Urinary bladder (tissue), 4 donors: Measurements from ENCODE around the gene METTL17. TPM values are rescaled to one million over a fixed set of nuclear protein-coding genes. Genes with fewer than 3 reads are reported as not detected.
"Not testable (repeated sequence)": the region's sequence is repeated elsewhere in the genome, so short reads cannot be mapped to it uniquely, and the experiment has no call there.

Experiments
- DNase-seq: peaks from one replicate; pipeline ENCODE4 v3.0.0-alpha.2; 2015; ENCODE audit errors: extremely low spot score
- H3K27ac ChIP-seq: one replicate; pipeline ENCODE4 v1.5.1; 2013; ENCODE audit warnings: low read depth, mild to moderate bottlenecking, moderate library complexity
- H3K36me3 ChIP-seq: one replicate; pipeline ENCODE4 v1.6.1; 2013; ENCODE audit warnings: mild to moderate bottlenecking, moderate library complexity; ENCODE audit not compliant: insufficient read depth
- H3K4me1 ChIP-seq: one replicate; pipeline ENCODE4 v1.6.1; 2013; ENCODE audit warnings: mild to moderate bottlenecking, moderate library complexity; ENCODE audit not compliant: insufficient read depth
- H3K4me3 ChIP-seq: one replicate; pipeline ENCODE4 v1.5.1; 2013; ENCODE audit warnings: low read depth, low read length
- WGBS: extraction: QIAGEN DNeasy Blood & Tissue Kit; methylation state at CpG from one replicate; pipeline ENCODE4 v1.1.7; 2013; 5-methylcytosine and 5-hydroxymethylcytosine counted together
- polyA plus RNA-seq: library from polyadenylated mRNA; stranded (reverse); fragments of 200-250 nt; gene quantifications from one replicate; pipeline ENCODE4 v1.2.3, GENCODE V29; 2013
- total RNA-seq: library from RNA; depleted of rRNA; stranded (reverse); fragments of >200 nt; gene quantifications from one replicate; pipeline ENCODE4 v1.2.3, GENCODE V29; 2014
- donor health status: healthy with polysubstance abuse.
- donor health status: healthy.

Gene METTL17, protein sequence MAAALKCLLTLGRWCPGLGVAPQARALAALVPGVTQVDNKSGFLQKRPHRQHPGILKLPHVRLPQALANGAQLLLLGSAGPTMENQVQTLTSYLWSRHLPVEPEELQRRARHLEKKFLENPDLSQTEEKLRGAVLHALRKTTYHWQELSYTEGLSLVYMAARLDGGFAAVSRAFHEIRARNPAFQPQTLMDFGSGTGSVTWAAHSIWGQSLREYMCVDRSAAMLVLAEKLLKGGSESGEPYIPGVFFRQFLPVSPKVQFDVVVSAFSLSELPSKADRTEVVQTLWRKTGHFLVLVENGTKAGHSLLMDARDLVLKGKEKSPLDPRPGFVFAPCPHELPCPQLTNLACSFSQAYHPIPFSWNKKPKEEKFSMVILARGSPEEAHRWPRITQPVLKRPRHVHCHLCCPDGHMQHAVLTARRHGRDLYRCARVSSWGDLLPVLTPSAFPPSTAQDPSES
- total RNA-seq (38.3 TPM), polyA plus RNA-seq (52.1 TPM)

DNA sequence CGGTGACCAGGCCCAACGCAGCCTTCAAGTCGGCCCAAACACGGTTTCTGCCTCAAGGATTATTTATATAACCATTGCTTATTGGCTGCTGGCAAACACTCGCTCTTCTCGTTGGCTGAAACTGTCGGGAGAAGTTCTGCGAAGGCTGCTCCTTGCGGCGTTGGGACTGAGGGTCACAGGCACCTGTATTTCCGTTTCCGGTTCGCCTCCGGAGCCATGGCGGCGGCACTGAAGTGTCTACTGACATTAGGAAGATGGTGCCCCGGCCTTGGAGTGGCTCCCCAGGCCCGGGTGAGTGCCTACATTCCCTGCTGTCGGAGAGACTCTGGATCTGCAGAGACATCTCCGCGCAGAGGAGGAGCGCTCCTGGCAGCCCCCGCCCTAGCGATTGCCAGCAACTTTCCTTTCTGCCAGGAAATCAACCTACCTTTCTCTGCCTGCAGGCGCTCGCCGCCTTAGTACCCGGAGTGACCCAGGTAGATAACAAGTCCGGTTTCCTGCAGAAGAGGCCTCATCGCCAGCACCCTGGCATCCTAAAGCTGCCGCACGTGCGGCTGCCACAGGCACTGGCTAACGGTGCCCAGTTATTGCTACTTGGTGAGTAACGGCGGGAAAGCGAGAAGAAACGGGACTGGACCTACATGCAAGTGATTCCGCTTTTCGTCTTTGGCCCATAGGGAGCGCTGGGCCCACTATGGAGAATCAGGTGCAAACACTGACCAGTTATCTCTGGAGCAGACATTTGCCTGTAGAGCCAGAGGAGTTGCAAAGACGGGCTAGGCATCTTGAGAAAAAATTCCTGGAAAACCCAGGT is at the start of gene METTL17:
Gene METTL17, plus strand, starts transcription at position 194 of the 814 bp plus-strand sequence. Its CDS starts 23 bp downstream, at position 217.
- H3K4me3 ChIP-seq = peak within 1 kb of the TSS; percentile 79
- no peaks in the 10 kb centered on the region for H3K4me1 ChIP-seq
- WGBS = under 1% methylated on average over 42 of the region's 42 CpGs
- peak; percentile 96 for DNase-seq
- H3K36me3 ChIP-seq = no peaks in the 10 kb centered on the region
- no peak within 1 kb of the TSS for H3K27ac ChIP-seq

DNA sequence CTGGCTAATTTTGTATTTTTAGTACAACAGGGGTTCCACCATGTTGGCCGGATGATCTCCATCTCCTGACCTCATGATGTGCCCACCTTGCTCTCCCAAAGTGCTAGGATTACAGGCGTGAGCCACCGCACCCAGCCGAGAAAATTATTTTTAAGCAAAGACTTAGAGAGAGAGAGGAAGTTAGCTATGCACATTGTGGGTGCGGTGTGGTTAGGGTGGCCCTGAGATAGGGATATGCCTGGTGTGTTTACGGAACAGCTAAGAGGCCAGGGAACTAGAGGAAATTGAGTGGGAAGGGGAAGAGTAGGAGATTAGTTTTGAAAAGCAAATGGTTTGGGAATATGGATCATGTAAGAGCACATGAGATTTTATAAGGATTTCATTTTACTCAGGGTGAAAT is 44.6 kb upstream of the METTL17 start:
- not testable (repeated sequence) for H3K36me3 ChIP-seq, H3K4me3 ChIP-seq, DNase-seq, H3K4me1 ChIP-seq, H3K27ac ChIP-seq
- WGBS = 83% methylated on average over 6 of the region's 6 CpGs

DNA sequence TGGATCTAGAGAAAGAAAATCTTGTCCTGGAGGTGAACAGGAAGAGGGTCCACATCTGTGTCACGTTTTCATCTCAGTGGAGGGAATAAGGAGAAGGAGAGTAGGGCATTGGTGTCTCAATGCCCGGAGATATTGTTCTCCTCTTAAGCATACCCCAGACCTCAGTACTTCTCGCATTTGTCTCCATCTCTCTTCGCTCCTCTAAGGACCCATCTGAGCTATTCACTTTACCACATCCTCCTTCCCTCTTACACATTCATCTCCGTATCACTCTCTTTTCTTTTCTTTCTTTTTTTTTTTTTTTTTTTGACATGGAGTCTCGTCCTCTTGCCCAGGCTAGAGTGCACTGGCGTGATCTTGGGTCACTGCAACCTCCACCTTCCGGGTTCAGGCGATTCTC is 43.1 kb upstream of the METTL17 start:
- H3K4me3 ChIP-seq, H3K36me3 ChIP-seq, DNase-seq, H3K4me1 ChIP-seq, H3K27ac ChIP-seq: not testable (repeated sequence)
- WGBS = 86% methylated on average over 4 of the region's 9 CpGs

DNA sequence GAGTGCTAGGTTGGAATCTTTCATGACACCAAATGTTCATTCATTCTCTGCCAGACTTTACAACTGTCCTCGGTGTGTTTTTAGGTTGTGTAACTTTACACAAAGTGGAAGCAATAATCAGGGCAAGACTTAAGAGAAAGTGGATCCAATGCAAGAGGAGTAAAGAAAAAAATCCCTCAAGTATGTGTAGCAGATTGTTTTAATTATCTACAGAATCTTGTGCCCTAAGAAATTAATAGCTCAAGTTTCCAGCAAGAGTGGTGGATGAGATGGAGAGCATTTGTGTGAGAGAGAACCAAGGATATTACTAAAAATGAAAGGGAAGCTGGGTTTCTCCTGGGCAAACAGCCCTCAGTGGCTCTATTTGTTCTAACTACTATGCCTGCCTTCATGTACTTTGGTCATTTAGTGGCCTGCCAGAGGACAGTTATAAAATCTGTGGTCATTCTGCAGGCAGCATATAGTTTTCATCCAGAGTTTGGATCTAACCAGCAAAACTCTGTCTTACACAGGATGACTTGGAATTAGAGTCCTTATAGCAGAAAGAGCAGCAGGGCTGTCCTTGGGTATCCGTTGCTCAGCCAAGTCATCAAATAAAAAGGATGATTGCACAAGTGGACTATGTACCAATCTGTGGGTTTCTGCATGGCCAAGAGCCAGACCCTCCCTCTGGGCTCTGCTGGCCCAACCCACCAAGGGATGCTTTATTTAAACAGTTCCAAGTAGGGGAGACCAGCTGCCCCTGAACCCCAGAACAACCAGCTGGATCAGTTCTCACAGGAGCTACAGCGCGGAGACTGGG is 34.8 kb upstream of the METTL17 start, which contains the start of gene RNASE2:
Gene RNASE2, plus strand, starts transcription at position 752 of the 802 bp plus-strand sequence. CDS start 285 bp downstream, outside the sequence.
- not testable (repeated sequence) for H3K27ac ChIP-seq, H3K4me1 ChIP-seq, H3K36me3 ChIP-seq, H3K4me3 ChIP-seq, DNase-seq
- WGBS = 57% methylated on average over 4 of the region's 4 CpGs

DNA sequence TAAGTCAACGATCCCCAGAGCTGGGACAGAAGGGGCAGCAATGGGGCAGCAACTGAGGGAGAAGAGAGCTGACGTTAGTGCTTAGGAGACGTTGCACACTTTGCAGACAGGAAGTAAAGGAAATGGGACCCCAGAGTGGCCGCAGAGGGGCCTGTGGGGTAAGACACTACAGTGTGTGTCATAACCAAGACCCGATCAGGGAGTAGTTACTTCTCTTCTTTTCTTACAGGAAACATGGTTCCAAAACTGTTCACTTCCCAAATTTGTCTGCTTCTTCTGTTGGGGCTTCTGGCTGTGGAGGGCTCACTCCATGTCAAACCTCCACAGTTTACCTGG is 34.3 kb upstream of the METTL17 start:
- H3K4me3 ChIP-seq, H3K27ac ChIP-seq, H3K4me1 ChIP-seq, H3K36me3 ChIP-seq, DNase-seq: not testable (repeated sequence)
- WGBS = 55% methylated on average over 5 of the region's 5 CpGs

DNA sequence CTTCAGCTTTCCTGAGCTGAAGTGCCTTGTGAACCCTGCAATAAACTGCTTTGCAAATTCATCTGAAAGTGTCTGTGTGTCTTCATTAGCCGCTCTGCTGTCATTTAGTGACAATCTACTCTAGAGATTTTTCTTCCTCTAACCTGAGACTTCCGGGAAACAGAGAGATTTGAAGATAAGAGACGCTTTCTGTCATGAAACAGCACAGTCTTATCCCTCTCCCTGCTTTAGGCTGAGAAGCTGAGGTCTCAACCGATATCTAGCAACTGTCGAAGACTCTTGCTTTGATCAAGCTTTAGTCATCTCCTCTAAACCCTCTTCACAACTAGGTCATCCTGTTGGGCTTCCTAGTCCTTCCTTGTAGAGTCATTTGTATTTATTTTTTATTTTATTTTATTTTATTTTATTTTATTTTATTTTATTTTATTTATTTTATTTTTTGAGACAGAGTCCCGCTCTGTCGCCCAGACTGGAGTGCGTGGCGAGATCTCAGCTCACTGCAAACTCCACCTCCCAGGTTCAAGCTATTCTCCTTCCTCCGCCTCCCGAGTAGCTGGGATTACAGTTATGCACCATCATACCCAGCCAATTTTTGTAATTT is 33.3 kb upstream of the METTL17 start:
- no peaks in the 10 kb centered on the region for H3K4me1 ChIP-seq
- H3K36me3 ChIP-seq = no peaks in the 10 kb centered on the region
- whole genome bisulfite sequencing = 79% methylated on average over 11 of the region's 11 CpGs
- no peak overlapping the region for H3K27ac ChIP-seq
- no peak overlapping the region for H3K4me3 ChIP-seq
- no peak for DNase-seq

DNA sequence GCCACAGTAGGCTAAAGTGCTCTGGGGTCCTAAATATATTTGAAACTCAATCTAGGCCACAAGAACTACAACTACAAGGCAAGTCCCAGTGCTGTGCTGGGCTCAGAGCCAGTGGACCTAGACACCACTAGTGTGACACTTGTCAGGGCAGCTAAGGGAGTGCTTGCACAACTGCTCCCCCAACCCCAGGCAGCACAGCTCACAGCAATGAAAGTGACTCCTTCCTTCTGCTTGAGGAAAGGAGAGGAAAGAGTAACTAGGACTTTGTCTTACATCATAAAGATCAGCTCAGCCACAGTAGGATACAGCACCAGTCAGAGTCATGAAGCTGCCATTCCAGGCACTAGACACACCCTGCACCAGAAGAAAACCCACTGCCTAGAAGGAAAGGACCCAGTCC is 30.8 kb upstream of the METTL17 start:
- not testable (repeated sequence) for H3K36me3 ChIP-seq, H3K27ac ChIP-seq, H3K4me3 ChIP-seq, DNase-seq, H3K4me1 ChIP-seq

DNA sequence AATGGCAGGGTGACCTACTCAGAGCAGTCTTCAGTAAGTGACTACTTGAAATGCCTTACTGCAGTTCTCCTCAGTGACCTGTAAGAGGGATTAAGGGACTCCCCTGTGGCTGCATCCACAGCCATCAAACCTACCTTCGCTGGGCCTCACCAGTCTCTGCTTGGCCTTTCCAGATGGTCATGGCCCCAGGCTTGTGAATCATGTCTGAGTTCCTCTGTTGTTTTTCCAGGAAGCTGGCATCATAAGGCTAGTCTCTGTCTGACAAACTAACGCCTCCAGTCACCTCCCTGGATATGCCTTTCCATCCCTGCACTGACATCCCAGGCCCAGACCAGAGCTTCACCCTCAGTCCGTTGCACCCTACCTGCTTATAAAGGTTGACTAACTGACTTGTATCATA is 20.4 kb upstream of the METTL17 start:
- no peak overlapping the region for H3K27ac ChIP-seq
- no peaks in the 10 kb centered on the region for H3K36me3 ChIP-seq
- DNase-seq = no peak
- H3K4me3 ChIP-seq = no peak overlapping the region
- no peaks in the 10 kb centered on the region for H3K4me1 ChIP-seq
- 89% methylated on average over 3 of the region's 3 CpGs for WGBS

DNA sequence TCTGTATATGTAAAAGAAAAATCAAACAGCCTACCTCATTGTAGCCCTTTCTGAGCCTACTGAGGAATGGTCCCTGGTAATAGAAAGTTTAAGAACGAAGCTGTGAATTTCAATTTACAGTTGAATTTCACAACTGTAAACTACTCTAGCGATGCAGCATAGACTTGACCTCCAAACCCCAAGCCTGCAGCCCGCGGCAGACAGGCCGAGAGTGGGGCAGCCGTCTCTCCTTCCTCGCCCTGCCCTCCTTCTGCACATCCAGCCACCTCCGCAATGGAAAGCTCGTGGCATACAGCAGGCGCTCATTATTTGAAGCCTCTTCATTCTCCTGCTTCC is 19.2 kb upstream of the METTL17 start:
- no peak for DNase-seq
- 18% methylated on average over 10 of the region's 10 CpGs for WGBS
- H3K27ac ChIP-seq = no peak overlapping the region
- H3K4me3 ChIP-seq = peak overlapping the region; percentile 48
- no peaks in the 10 kb centered on the region for H3K4me1 ChIP-seq
- H3K36me3 ChIP-seq = no peaks in the 10 kb centered on the region

DNA sequence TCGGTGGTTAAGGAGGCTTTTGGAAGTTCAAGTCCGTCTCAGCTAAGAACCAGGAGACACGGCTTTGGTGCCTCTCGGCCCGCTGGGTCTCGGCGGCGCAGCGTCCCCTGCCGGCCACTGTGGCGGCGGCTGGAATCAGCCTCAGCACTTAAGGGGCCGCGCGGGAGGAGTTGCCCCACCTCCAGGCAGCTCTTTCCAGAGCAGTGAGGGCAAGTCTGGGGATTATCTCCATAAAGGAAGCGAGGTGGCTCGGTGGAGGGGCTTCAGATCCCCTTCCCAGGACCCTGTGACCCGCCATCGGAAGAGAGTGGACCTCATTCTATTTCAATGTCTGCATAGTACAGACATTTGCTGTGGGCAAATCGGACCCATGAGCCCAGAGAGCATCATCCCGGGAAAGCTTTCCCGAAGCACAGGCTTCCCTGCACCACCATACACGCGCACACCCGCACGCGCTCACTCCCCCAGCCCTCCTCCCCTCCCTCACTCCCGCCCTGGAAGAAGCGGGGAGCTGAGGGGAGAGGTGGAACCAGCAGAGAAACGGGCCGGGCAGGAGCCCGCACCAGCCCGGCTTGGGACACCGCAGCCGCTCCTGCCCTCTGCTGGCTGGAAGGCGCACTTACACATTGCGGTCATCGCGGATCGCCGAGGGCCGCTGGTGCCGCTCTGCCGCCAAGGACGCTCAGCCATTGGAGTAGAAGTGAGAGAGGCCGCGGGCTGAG is 18.6 kb upstream of the METTL17 start:
- no peaks in the 10 kb centered on the region for H3K36me3 ChIP-seq
- no peaks in the 10 kb centered on the region for H3K4me1 ChIP-seq
- peak overlapping the region; percentile 48 for H3K4me3 ChIP-seq
- peak; percentile 67 for DNase-seq
- WGBS = under 1% methylated on average over 47 of the region's 47 CpGs
- H3K27ac ChIP-seq = no peak overlapping the region

DNA sequence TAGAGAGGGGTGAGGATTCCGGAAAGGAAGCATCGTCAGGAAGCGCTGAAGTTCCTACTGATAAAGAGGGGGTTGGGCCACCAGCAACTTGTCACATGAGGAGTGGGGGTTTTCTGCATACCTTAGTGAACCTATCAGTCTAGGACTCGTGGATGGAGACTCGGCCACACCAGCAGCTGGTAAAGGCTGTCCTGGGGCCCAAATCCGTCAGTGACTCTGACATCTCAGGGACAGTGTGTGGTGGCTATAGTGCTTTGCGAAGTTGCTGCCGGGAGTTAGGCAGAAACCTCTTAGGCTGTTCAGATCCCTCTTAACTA is 18.1 kb upstream of the METTL17 start:
- no peak for DNase-seq
- Histone ChIP-seq H3K4me1 (no peaks in the 10 kb centered on the region), H3K36me3 (no peaks in the 10 kb centered on the region), H3K27ac (no peak overlapping the region), H3K4me3 (no peak overlapping the region)
- WGBS = 19% methylated on average over 8 of the region's 8 CpGs

DNA sequence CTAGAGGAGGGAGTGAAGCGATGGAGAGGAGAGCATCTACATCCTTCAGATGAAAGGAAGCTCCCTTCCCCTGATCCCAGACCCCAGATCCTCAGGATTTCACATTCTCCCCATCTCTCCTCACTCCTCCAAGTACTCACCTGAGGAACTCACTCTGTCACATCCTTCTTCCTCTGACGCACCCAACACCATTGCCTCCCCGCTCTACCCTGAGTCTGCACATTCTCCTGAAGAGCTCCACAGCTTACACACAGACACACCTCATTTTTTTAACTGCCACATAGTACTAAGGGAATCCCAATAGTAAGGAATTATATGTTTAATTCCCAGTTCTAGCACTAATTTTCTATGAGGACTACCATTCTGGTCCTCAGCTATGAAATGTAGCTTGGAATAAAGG is 16.3 kb upstream of the METTL17 start:
- Histone ChIP-seq H3K27ac (no peak overlapping the region), H3K4me3 (no peak overlapping the region), H3K4me1 (no peaks in the 10 kb centered on the region), H3K36me3 (no peaks in the 10 kb centered on the region)
- WGBS = 97% methylated on average over 3 of the region's 3 CpGs
- DNase-seq = no peak

DNA sequence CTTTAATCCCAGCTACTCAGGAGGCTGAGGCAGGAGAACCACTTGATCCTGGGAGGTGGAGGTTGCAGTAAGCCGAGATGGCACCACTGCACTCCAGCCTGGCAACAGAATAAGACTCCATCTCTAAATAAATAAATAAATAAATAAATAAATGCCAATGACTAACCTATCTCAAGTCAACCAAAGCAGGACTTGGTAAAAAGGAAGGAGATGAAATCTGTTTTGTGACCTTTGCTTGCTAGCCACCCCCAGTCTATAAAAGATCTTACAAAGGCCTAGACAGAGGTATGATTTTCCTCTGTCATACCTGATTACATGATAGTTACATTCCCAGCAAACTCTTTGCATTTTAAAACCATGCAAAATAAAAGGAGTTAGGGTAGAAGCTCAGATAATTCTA is 13.5 kb upstream of the METTL17 start:
- no peak overlapping the region for H3K4me3 ChIP-seq
- no peak for DNase-seq
- WGBS = 95% methylated on average over 1 of the region's 1 CpG
- H3K4me1 ChIP-seq = no peaks in the 10 kb centered on the region
- no peaks in the 10 kb centered on the region for H3K36me3 ChIP-seq
- H3K27ac ChIP-seq = no peak overlapping the region
